HG03175 (cell line): ENCODE results near the gene MED12.

Experiments
- ATAC-seq: cut with Tn5 transposase; IDR thresholded peaks from one replicate; pipeline ENCODE4 v1.9.1; 2021; ENCODE audit warnings: mild to moderate bottlenecking, moderate library complexity; ENCODE audit not compliant: unreplicated experiment

Gene MED12

GRCh38 chrX:71106427-71106826 lies 12.0 kb upstream of the MED12 start, which contains the start of gene CXorf65:
Gene CXorf65 (minus strand): TSS chrX:71106740. CDS start chrX:71106556, 184 bp downstream.
- ATAC-seq: no peak

DNA sequence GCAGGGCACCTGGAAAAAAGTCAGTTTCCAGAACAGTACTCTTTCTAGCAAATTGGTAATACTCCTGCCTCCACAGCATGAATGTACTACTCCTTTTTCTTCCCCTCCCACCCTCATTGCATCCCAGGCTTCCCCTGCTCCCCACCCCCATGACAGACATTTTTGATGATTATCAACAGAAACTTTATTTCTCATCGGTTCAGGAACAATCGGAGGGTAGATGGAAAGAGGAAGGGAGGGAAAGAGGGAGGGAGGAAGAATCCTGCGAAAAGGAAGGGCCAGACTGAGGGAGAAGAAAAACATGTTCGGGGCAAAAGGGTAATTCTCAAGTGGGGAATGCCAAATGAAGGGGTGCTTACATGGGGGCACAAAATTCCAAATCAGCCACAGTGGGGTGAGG lies 11.2 kb upstream of the MED12 start:
- no peak for ATAC-seq

DNA sequence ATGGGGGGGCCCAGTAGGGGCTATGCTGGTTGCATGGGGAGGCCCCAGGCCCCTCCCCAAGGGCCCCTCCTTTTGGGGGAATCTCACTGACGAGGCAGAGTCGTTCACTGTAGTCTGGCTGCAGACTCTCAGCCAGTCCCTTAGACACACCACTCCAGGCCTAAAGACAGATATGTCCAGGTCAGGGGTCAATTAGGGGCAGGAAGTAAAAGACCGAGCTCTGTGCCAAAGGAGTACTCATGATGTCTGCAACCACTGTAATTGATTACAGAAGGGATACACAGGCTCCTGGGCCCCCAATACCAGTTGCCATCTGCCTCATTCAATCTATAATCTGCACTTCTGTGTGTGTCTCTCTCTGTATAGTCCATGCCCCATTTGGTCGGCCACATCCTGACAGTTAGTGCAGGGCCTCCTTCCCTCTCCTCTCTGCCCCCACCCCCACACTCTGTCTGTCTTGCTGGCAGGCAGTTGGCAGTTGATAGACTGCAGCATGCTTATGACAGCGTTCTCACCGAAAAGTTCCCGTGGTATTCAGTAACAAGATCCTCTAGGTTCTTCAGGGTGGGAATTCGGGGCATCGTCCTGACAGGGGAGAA lies 10.5 kb upstream of the MED12 start:
- ATAC-seq: no peak

DNA sequence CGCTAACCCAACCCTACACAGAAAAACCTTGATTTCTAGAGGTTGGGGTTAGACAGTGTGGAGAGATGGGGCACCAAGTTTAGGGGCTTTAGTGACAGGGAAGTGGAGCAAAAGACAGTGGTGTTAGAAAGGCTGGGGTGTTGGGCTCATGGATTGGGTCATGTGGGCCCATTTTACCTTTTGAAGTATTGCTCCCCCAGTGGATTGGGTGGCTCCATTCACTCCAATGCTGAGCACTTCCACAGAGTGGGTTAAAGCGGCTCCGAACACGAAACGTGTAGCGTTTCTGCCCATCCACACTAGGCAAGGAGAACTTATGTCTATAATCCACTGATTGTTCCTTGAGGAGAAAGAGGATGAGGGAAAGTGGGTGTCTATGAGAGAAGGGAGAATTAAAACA lies 9.3 kb upstream of the MED12 start:
- ATAC-seq: no peak

GRCh38 chrX:71111141-71111843 lies 7.1 kb upstream of the MED12 start, which contains the start of gene IL2RG:
Gene IL2RG (minus strand): TSS chrX:71111577. CDS start chrX:71111539, 38 bp downstream.
- peak; percentile 89 for ATAC-seq

DNA sequence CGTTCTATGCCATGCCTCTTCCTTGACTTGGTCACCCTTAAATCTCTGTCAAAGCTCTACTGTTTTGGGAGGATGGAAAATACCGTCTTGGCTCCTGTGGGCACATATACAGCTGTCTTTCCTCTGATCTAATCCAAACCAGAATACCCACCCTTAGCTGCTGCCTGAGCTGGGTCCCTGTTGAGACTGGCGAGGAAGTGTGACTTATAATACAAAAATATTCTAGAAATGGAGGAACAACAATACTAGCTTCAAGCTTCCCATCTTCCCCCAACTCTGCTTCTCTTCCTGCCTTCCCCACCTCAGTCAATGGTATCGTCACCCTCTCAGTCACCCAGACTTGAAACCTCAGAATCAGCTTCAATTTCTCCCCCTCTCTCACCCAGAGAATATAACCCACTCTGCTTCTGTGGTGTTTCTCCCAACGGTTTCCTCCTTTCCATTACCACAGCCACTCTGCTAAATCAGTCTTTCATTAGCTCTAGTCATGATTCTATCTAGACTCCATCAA lies 6.4 kb upstream of the MED12 start:
- peak; percentile 20 for ATAC-seq

DNA sequence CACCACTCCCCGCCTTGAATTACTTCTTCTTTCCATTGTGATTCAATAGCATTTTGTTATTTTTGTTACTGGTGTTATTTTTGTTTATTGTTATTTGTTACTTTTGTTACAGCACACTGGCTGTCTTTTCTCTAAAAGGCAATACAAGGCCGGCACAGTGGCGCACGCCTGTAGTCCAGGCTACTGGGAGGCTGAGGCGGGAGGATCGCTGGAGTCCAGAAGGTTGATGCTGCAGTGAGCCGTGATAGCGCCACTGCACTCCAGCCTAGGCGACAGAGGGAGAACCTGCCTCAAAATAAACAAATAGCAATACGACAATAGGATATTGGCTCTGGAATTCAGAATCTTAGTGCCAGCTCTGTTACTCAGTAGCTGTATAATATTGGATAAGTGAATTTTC lies 1.0 kb upstream of the MED12 start:
- no peak for ATAC-seq

DNA sequence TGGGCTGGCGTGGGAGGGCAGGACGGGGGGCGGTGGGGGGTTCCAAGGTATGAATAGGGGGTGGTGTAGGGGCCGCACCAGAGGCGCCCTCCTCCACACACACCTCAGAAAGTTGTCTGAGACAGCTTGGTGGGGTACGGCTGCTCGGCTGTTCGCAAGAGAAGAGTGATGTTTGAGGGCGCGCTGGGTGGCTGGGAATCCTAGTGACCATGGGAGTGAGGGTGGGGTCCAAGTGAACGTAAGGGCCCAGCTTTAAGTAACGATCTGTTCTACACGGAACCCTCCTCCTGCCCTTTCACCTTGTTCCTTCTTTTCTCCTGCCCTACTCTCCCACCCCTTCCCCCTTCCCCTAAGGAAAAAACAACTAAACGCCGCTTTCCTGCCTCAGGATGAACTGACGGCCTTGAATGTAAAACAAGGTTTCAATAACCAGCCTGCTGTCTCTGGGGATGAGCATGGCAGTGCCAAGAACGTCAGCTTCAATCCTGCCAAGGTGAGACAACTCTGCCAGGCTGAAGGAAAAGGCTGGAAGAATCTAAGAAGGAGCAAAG lies 664 bp downstream of the MED12 start:
- peak; percentile 17 for ATAC-seq

DNA sequence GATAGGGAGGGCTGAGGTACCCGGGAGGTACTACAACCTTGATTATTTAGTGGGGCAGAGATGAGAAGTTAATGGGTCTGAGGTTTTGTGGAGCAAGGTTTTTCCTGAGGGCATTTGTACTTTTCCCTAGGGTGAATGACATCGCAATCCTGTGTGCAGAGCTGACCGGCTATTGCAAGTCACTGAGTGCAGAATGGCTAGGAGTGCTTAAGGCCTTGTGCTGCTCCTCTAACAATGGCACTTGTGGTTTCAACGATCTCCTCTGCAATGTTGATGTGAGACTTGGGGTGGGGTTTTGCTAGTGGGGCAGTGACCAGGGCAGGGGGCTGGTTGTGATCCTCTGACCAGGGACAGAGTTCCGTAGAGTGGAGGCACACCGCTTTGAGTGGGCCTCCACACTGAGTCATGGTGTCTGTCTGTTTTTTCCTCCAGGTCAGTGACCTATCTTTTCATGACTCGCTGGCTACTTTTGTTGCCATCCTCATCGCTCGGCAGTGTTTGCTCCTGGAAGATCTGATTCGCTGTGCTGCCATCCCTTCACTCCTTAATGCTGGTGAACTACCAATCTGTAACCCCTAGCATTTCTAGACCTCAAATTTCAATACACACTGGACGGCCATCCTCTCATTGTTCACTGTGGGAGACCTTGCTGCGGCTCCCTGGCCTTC lies 9.9 kb downstream of the MED12 start:
- ATAC-seq: no peak

DNA sequence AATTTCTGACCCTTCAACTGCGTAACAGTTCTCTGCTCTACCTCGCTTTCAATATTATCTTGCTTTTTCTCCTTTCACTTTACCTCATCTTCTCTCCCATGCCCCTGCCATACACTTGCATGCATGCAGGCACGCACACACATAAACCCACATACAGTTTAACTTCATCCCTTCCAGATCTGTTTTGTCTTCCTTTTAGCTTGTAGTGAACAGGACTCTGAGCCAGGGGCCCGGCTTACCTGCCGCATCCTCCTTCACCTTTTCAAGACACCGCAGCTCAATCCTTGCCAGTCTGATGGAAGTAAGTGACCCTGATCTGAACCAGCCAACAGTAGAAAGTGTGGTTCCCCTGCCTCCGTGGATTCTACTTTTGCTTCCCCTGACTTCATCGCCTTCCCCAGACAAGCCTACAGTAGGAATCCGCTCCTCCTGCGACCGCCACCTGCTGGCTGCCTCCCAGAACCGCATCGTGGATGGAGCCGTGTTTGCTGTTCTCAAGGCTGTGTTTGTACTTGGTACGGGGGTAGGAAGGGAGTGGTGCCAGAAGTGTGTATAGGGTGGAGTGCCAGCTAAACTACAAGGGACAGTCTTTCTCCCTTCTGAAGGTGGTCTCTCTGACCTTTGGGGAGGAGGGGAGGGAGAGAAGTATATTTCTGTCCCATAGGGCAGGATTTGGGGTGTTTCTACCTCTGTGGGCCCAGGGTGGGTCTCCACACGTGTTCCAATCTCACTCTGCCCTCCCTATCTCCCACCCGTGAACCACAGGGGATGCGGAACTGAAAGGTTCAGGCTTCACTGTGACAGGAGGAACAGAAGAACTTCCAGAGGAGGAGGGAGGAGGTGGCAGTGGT lies 10.7 kb downstream of the MED12 start:
- no peak for ATAC-seq

- no peak for ATAC-seq
Measured at GRCh38 chrX:71131510-71131909, 13.1 kb downstream of the MED12 start.

DNA sequence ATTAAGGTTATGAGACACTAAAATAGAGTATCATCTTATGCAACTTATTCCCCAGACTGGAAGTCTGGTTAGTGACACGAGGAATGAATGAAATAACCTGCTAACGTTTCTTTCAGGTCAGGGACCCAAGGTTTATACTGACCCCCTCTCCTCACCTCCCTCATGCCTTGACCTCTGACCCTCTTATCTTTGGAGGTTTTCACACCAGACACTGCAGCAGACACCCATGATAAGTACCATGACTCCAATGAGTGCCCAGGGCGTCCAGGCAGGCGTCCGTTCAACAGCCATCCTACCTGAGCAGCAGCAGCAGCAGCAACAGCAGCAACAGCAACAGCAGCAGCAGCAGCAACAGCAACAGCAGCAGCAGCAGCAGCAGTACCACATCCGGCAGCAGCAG lies 22.0 kb downstream of the MED12 start:
- ATAC-seq: no peak

- ATAC-seq: no peak
Measured at GRCh38 chrX:71143508-71143907, 25.1 kb downstream of the MED12 start.

DNA sequence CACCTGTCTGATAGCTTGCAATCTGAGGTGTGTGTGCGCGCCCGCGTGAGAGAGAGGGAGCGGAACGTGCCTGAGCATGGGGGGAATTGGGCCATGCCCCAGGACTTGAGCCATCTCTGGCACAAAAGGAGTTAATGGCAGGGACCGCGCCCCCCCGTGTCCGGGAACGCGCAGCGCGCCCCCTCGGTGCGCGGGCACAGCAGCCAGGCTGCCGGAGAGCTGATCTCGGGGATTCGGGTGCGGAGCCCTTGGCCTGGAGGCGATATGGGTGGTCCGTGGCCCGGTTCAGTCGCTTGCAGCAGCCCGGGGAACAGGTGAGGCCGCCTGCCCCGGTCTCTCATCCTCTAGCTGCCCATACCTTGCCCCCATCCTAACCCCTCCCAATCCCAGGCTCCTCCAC lies 26.3 kb downstream of the MED12 start, which contains the start of gene NLGN3:
Gene NLGN3, plus strand, starts transcription at position 191 of the 400 bp plus-strand sequence. CDS start 2,909 bp downstream, outside the sequence.
- ATAC-seq: no peak

DNA sequence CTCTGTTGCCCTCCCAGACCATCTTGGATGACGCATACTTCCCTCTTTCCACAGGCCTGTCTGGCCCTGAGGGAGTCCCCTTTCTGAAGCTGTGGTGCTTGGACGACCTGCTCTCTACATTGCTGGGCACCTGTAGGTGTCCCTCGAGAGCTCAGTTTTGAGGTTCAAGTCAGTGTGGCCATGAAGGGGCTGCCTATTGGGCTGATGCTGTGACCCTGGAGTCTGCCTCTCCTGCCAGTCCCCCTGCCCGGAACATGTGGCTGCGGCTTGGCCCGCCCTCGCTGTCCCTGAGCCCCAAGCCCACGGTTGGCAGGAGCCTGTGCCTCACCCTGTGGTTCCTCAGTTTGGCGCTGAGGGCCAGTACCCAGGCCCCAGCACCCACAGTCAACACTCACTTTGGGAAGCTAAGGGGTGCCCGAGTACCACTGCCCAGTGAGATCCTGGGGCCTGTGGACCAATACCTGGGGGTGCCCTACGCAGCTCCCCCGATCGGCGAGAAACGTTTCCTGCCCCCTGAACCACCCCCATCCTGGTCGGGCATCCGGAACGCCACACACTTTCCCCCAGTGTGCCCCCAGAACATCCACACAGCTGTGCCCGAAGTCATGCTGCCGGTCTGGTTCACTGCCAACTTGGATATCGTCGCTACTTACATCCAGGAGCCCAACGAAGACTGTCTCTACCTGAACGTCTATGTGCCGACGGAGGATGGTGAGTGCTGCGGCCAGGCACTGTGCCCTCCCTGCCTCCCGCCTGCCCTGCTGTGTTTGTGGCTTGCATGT lies 29.3 kb downstream of the MED12 start:
- no peak for ATAC-seq

DNA sequence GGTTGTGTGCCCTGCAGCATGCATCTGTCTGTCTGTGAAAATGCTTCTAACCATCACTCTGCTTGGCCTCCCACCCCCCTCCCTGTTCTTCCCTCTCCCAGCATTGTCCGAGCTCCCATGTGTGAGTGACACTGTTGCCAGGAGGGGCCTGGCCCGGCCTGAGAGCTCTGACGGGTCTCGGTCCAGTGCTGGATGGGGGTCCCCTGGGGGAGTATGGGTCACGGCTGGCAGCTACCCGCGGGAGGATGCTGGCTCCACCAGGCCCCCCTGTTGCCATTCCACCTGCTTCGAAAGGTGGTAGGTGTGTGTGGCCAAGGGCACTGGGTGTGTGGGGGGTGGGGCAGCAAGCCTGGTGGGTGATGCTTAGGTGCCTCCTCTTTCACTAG lies 29.9 kb downstream of the MED12 start:
- ATAC-seq: no peak

DNA sequence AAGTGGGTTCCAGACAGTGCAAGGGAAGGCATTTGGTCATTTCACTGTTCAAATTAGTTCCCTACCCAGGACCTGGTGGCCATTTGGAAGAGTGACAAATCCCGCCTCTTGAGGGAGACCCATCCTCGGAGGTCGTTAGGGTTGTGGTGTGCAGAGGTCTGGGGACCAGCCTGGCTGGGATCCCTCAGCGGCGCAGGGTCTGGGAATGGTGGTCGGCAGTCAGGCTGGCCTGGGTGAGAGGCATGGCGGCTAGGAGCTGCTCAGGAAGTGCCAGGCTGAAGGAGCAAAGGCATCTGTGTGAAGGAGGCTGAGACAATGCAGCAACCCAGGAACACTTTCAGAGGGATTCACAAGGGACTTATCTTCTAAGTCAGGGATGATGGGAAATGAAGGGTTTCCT lies 33.0 kb downstream of the MED12 start:
- no peak for ATAC-seq

DNA sequence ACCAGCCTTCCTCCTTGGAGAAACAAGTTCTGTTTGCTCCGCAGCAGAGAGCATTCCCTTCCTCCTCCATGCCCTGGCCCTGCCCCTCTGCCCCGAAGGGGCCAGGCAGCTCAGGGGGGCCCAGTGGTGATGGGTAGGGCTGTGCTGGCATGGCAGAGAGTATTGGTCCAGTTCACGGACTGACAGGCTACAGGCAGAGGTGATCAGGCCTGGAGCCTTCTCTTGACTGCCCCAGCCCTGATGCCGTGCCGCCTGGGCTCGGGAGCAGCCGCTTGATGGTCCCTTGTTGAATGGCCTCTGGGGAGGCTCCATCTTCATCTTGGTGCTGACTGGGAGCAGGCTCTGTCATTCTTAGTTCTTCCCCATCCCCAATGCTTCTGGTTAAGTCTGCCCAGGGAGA lies 35.8 kb downstream of the MED12 start:
- ATAC-seq: no peak

GRCh38 chrX:71154641-71155040 lies 36.2 kb downstream of the MED12 start:
- ATAC-seq: no peak

DNA sequence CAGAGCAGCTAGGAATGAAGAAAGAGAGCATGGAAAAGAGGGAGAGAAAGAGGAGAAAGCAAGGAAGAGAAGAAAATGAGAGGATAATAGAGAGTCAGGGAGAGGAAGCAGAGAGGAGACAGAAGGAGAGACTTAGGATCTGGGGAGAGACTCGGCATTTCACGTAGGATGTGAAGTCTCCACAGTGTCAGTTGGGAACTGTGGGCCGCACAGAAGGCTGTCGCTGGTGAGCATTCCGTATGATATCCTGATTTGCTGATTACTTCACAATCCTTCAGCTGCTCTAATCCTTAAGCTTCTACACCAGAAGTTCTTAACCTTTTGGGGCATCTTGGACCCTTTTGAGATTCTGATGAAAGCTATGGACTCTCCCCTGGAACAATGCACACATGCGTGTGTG lies 40.2 kb downstream of the MED12 start:
- ATAC-seq: no peak
